Gastroesophageal sphincter (tissue), 4 donors: ENCODE results near the gene GZMH. TPM values are rescaled to one million over a fixed set of nuclear protein-coding genes. Genes with fewer than 3 reads are reported as not detected.

Source experiments
- ATAC-seq: fragments of 150-250 bp; one replicate; pipeline ENCODE4 v1.9.1; 2016; ENCODE audit warnings: mild to moderate bottlenecking, moderate library complexity
- H3K27ac ChIP-seq, 4 donors: fragments of 200-600 bp; sonication (generic) in 3 of 4; 1 replicate in 3 of 4; 2 replicates in 1 of 4; pipeline ENCODE4 v1.5.1; 2016 to 2019
- H3K27me3 ChIP-seq: fragments of 200-600 bp; sonication (generic); one replicate; pipeline ENCODE4 v1.5.1; 2019
- H3K36me3 ChIP-seq, 2 donors: fragments of 200-600 bp; sonication (generic); one replicate each; pipeline ENCODE4 v1.5.1; 2019; ENCODE audit warnings: control low read depth in 1 of 2
- H3K4me1 ChIP-seq, 3 donors: fragments of 200-600 bp; sonication (generic); 1 replicate in 2 of 3; 2 replicates in 1 of 3; pipeline ENCODE4 v1.5.1; 2016 to 2019; ENCODE audit warnings: control low read depth in 2 of 3
- H3K4me3 ChIP-seq, 2 donors: fragments of 200-600 bp; sonication (generic); one replicate each; pipeline ENCODE4 v1.5.1; 2019; ENCODE audit warnings: mild to moderate bottlenecking in 1 of 2, moderate library complexity in 1 of 2
- H3K9me3 ChIP-seq, 3 donors: fragments of 200-600 bp; sonication (generic); one replicate each; pipeline ENCODE4 v1.5.1; 2017 to 2019; ENCODE audit warnings: control low read depth in 2 of 3
- CTCF ChIP-seq, 4 experiments: fragments of 200-600 bp in 2 of 4; fragments of 450-650 bp in 2 of 4; sonication (generic) in 1 of 4; IDR thresholded peaks; one replicate each; pipeline ENCODE4 v1.5.1; 2017 to 2019; ENCODE audit warnings: antibody characterized with exemption in 4 of 4, mild to moderate bottlenecking in 2 of 4, moderate library complexity in 2 of 4
- EP300 ChIP-seq: sonication (generic); formaldehyde crosslinking; IDR thresholded peaks from one replicate; pipeline ENCODE4 v1.6.1; 2017; ENCODE audit warnings: antibody characterized with exemption, mild to moderate bottlenecking
- POLR2A ChIP-seq, 2 donors: fragments of 450-650 bp; IDR thresholded peaks; one replicate each; pipeline ENCODE4 v1.6.1; 2017; ENCODE audit warnings: antibody characterized with exemption in 2 of 2, mild to moderate bottlenecking in 2 of 2, moderate library complexity in 1 of 2
- POLR2AphosphoS5 ChIP-seq: sonication (generic); formaldehyde crosslinking; IDR thresholded peaks from one replicate; pipeline ENCODE4 v1.6.1; 2017; ENCODE audit warnings: antibody characterized with exemption
- WGBS, 2 donors: methylation state at CpG; one replicate each; pipeline ENCODE4 v1.1.5; 2018; ENCODE audit warnings: low coverage in 1 of 2; 5-methylcytosine and 5-hydroxymethylcytosine counted together
- total RNA-seq, 4 donors: library from RNA; depleted of rRNA; stranded (reverse); fragments of >200 nt; gene quantifications; one replicate each; pipeline ENCODE4 v1.1.0, GENCODE V29; 2016

Gene GZMH
- total RNA-seq, 4 donors from 2014 or later: 0.81 TPM; not detected in 3

GRCh38 chr14:24556756-24557155 is 52.7 kb downstream of the GZMH start:
- 37 to 49% methylated on average over 3 to 4 of the region's 4 CpGs for WGBS, 2 donors
- ATAC-seq: no peak
- Histone ChIP-seq H3K27me3 (no peaks in the 10 kb centered on the region), H3K27ac (no peak overlapping the region), H3K4me3 (no peak overlapping the region), H3K36me3 (no peaks in the 10 kb centered on the region), H3K9me3 (peaks cover 0 to 8% (median 0%) of the 10 kb centered on the region in 3 donors), H3K4me1 (no peaks in the 10 kb centered on the region)
- TF ChIP-seq POLR2A (IDR thresholded peaks at IDR 0.05) (no peak), POLR2AphosphoS5 (no peak), EP300 (no peak), CTCF (IDR thresholded peaks at IDR 0.05) (no peak)

Other genes with a start within 250 kb of the GZMH start
- 10 to 100 TPM; 33.5 to 63.5 (median 57.9) TPM for gene NFATC4, start 241.5 kb downstream of the GZMH start, total RNA-seq
- gene NYNRIN, start 210.7 kb downstream of the GZMH start, total RNA-seq: 10 to 100 TPM in 2 of 4 donors, 1 to 10 TPM in 2; 6.9 to 19.9 (median 11.5) TPM
- gene CBLN3, start 180.0 kb downstream of the GZMH start, total RNA-seq: 1 to 10 TPM in 3 of 4 donors, under 1 TPM in 1; 0.49 to 2.8 (median 2.1) TPM
- 10 to 100 TPM; 50.7 to 68.0 (median 61.3) TPM for gene KHNYN, start 179.7 kb downstream of the GZMH start, total RNA-seq
- gene SDR39U1, start 166.9 kb downstream of the GZMH start, total RNA-seq: 10 to 100 TPM; 21.5 to 39.7 (median 31.3) TPM
- 1 to 10 TPM in 1 of 4 donors, under 1 TPM in 1, not detected in 2; 0.93 to 9.8 TPM for gene CMA1, start 101.4 kb downstream of the GZMH start, total RNA-seq
- gene CTSG, start 33.4 kb downstream of the GZMH start, total RNA-seq: 10 to 100 TPM in 1 of 4 donors, 1 to 10 TPM in 2, not detected in 1; 2.1 to 17.2 (median 5.4) TPM
- gene GZMB, start 24.5 kb upstream of the GZMH start, total RNA-seq: 1 to 10 TPM in 2 of 4 donors, not detected in 2; 2.0 to 2.9 TPM